Measurements from ENCODE around the gene VAC14. TPM values are rescaled to one million over a fixed set of nuclear protein-coding genes. Genes with fewer than 3 reads are reported as not detected.

VAC14 gene
- total and polyA plus RNA-seq, 5 donors: 18.2 to 27.4 (median 23.0) TPM

GRCh38 chr16:70760221-70760620, 40.7 kb downstream of the VAC14 start:
- WGBS: 89% methylated on average over 3 of the region's 3 CpGs
- ATAC-seq (no peak), DNase-seq (no peak)
- intact Hi-C loops (cut with DNase I): no loop called here
- Histone ChIP-seq H3K27ac (ENCODE audit: low read length) (no peak overlapping the region), H3K9me3 (ENCODE audit: control insufficient read depth, low read length) (no peaks in the 10 kb centered on the region), H3K27me3 (ENCODE audit: control insufficient read depth, insufficient read depth) (no peaks in the 10 kb centered on the region), H3K4me3 (ENCODE audit: low read length) (no peak overlapping the region), H3K4me1 (ENCODE audit: control insufficient read depth, insufficient read depth, low read length) (no peaks in the 10 kb centered on the region)

- no peak overlapping the region for H3K4me3 ChIP-seq (ENCODE audit: low read length)
- intact Hi-C loops (cut with DNase I): no loop called here
- peak in 2 of 3 donors; percentile 9 to 16 for DNase-seq
Observed at GRCh38 chr16:70759666-70760065, 41.3 kb downstream of the VAC14 start.

GRCh38 chr16:70758786-70759185, 42.2 kb downstream of the VAC14 start:
- DNase-seq (peak in 2 of 3 donors; percentile 17 to 29), ATAC-seq (no peak)
- 86% methylated on average over 10 of the region's 10 CpGs for WGBS
- Histone ChIP-seq H3K27ac (ENCODE audit: low read length) (no peak overlapping the region), H3K4me3 (ENCODE audit: low read length) (no peak overlapping the region), H3K27me3 (ENCODE audit: control insufficient read depth, insufficient read depth) (no peaks in the 10 kb centered on the region), H3K9me3 (ENCODE audit: control insufficient read depth, low read length) (no peaks in the 10 kb centered on the region), H3K4me1 (ENCODE audit: control insufficient read depth, insufficient read depth, low read length) (no peaks in the 10 kb centered on the region)
- intact Hi-C loops (cut with DNase I): no loop called here

More at GRCh38 chr16:70759666-70760065, 41.3 kb downstream of the VAC14 start:
- WGBS: 90% methylated on average over 9 of the region's 9 CpGs
- H3K9me3 ChIP-seq (ENCODE audit: control insufficient read depth, low read length): no peaks in the 10 kb centered on the region
- H3K27ac ChIP-seq (ENCODE audit: low read length): no peak overlapping the region
- ATAC-seq: no peak
- no peaks in the 10 kb centered on the region for H3K27me3 ChIP-seq (ENCODE audit: control insufficient read depth, insufficient read depth)
- no peaks in the 10 kb centered on the region for H3K4me1 ChIP-seq (ENCODE audit: control insufficient read depth, insufficient read depth, low read length)

GRCh38 chr16:70757183-70757582, 43.8 kb downstream of the VAC14 start:
- H3K27me3 ChIP-seq (ENCODE audit: control insufficient read depth, insufficient read depth): no peaks in the 10 kb centered on the region
- 92% methylated on average over 9 of the region's 9 CpGs for WGBS
- H3K9me3 ChIP-seq (ENCODE audit: control insufficient read depth, low read length): no peaks in the 10 kb centered on the region
- ATAC-seq: no peak
- DNase-seq: peak in 1 of 3 donors; percentile 10
- H3K4me1 ChIP-seq (ENCODE audit: control insufficient read depth, insufficient read depth, low read length): peaks cover 1% of the 10 kb centered on the region
- no peak overlapping the region for H3K27ac ChIP-seq (ENCODE audit: low read length)
- no peak overlapping the region for H3K4me3 ChIP-seq (ENCODE audit: low read length)
- intact Hi-C loops (cut with DNase I): no loop called here

GRCh38 chr16:70756071-70756470, 44.9 kb downstream of the VAC14 start:
- Histone ChIP-seq H3K27me3 (ENCODE audit: control insufficient read depth, insufficient read depth) (no peaks in the 10 kb centered on the region), H3K4me1 (ENCODE audit: control insufficient read depth, insufficient read depth, low read length) (peaks cover 9% of the 10 kb centered on the region), H3K27ac (ENCODE audit: low read length) (no peak overlapping the region), H3K9me3 (ENCODE audit: control insufficient read depth, low read length) (no peaks in the 10 kb centered on the region), H3K4me3 (ENCODE audit: low read length) (no peak overlapping the region)
- peak in 1 of 3 donors; percentile 16 for DNase-seq
- intact Hi-C loops (cut with DNase I): no loop called here
- WGBS: 95% methylated on average over 8 of the region's 8 CpGs
- ATAC-seq: no peak

GRCh38 chr16:70754851-70755600, 45.9 kb downstream of the VAC14 start:
- Histone ChIP-seq H3K27ac (ENCODE audit: low read length) (no peak overlapping the region), H3K4me3 (ENCODE audit: low read length) (no peak overlapping the region), H3K27me3 (ENCODE audit: control insufficient read depth, insufficient read depth) (no peaks in the 10 kb centered on the region), H3K9me3 (ENCODE audit: control insufficient read depth, low read length) (no peaks in the 10 kb centered on the region), H3K4me1 (ENCODE audit: control insufficient read depth, insufficient read depth, low read length) (peaks cover 15% of the 10 kb centered on the region)
- intact Hi-C loops (cut with DNase I): loop anchor here in 2 of 4 donors (5.0 kb wide), 1 partner anchor 73 kb away; no protein-coding TSS in a partner anchor
- no peak for ATAC-seq
- WGBS: 92% methylated on average over 12 of the region's 12 CpGs
- peak in 1 of 3 donors; percentile 33 for DNase-seq

- Histone ChIP-seq H3K9me3 (ENCODE audit: control insufficient read depth, low read length) (no peaks in the 10 kb centered on the region), H3K4me1 (ENCODE audit: control insufficient read depth, insufficient read depth, low read length) (peaks cover 15% of the 10 kb centered on the region), H3K27me3 (ENCODE audit: control insufficient read depth, insufficient read depth) (no peaks in the 10 kb centered on the region), H3K27ac (ENCODE audit: low read length) (no peak overlapping the region), H3K4me3 (ENCODE audit: low read length) (no peak overlapping the region)
- intact Hi-C loops (cut with DNase I): loop anchor here in 2 of 4 donors (5.0 kb wide), 1 partner anchor 72 kb away; no protein-coding TSS in a partner anchor
- WGBS: 96% methylated on average over 11 of the region's 11 CpGs
- DNase-seq: no peak
- no peak for ATAC-seq
Observed at GRCh38 chr16:70754371-70754770, 46.6 kb downstream of the VAC14 start.

GRCh38 chr16:70753694-70754325, 47.1 kb downstream of the VAC14 start:
- WGBS: 89% methylated on average over 8 of the region's 8 CpGs
- no peak overlapping the region for H3K27ac ChIP-seq (ENCODE audit: low read length)
- ATAC-seq (no peak), DNase-seq (peak in 1 of 3 donors; percentile 43)
- no peak overlapping the region for H3K4me3 ChIP-seq (ENCODE audit: low read length)
- H3K4me1 ChIP-seq (ENCODE audit: control insufficient read depth, insufficient read depth, low read length): peaks cover 15% of the 10 kb centered on the region
- H3K27me3 ChIP-seq (ENCODE audit: control insufficient read depth, insufficient read depth): no peaks in the 10 kb centered on the region
- intact Hi-C loops (cut with DNase I): loop anchor here in 2 of 4 donors (5.0 kb wide), 1 partner anchor 72 kb away; no protein-coding TSS in a partner anchor
- no peaks in the 10 kb centered on the region for H3K9me3 ChIP-seq (ENCODE audit: control insufficient read depth, low read length)

- no peak overlapping the region for H3K27ac ChIP-seq (ENCODE audit: low read length)
- H3K27me3 ChIP-seq (ENCODE audit: control insufficient read depth, insufficient read depth): no peaks in the 10 kb centered on the region
- intact Hi-C loops (cut with DNase I): loop anchor here in 2 of 4 donors (5.0 kb wide), 1 partner anchor 71 kb away; no protein-coding TSS in a partner anchor
- 84% methylated on average over 6 of the region's 6 CpGs for WGBS
- ATAC-seq (no peak), DNase-seq (peak in 1 of 3 donors; percentile 27)
- no peak overlapping the region for H3K4me3 ChIP-seq (ENCODE audit: low read length)
- peaks cover 15% of the 10 kb centered on the region for H3K4me1 ChIP-seq (ENCODE audit: control insufficient read depth, insufficient read depth, low read length)
- H3K9me3 ChIP-seq (ENCODE audit: control insufficient read depth, low read length): no peaks in the 10 kb centered on the region
Observed at GRCh38 chr16:70753228-70753627, 47.7 kb downstream of the VAC14 start.

GRCh38 chr16:70752426-70752825, 48.5 kb downstream of the VAC14 start:
- WGBS: 90% methylated on average over 10 of the region's 10 CpGs
- Histone ChIP-seq H3K27ac (ENCODE audit: low read length) (no peak overlapping the region), H3K4me3 (ENCODE audit: low read length) (no peak overlapping the region), H3K4me1 (ENCODE audit: control insufficient read depth, insufficient read depth, low read length) (peaks cover 15% of the 10 kb centered on the region), H3K9me3 (ENCODE audit: control insufficient read depth, low read length) (no peaks in the 10 kb centered on the region), H3K27me3 (ENCODE audit: control insufficient read depth, insufficient read depth) (no peaks in the 10 kb centered on the region)
- intact Hi-C loops (cut with DNase I): loop anchor here in 2 of 4 donors (5.0 kb wide), 1 partner anchor 70 kb away; no protein-coding TSS in a partner anchor
- no peak for ATAC-seq
- DNase-seq: peak in 1 of 3 donors; percentile 37

GRCh38 chr16:70751593-70751992, 49.4 kb downstream of the VAC14 start:
- no peaks in the 10 kb centered on the region for H3K9me3 ChIP-seq (ENCODE audit: control insufficient read depth, low read length)
- intact Hi-C loops (cut with DNase I): loop anchor here in 2 of 4 donors (5.0 kb wide), 1 partner anchor 69 kb away; no protein-coding TSS in a partner anchor
- 70% methylated on average over 7 of the region's 7 CpGs for WGBS
- H3K27me3 ChIP-seq (ENCODE audit: control insufficient read depth, insufficient read depth): no peaks in the 10 kb centered on the region
- no peak overlapping the region for H3K4me3 ChIP-seq (ENCODE audit: low read length)
- ATAC-seq: peak in 1 of 2 donors; percentile 2
- peak overlapping the region; percentile 10 for H3K27ac ChIP-seq (ENCODE audit: low read length)
- H3K4me1 ChIP-seq (ENCODE audit: control insufficient read depth, insufficient read depth, low read length): peaks cover 16% of the 10 kb centered on the region
- DNase-seq: peak in 2 of 3 donors; percentile 60 to 65
